GM23338 (cell line): ENCODE measurements around the gene TM9SF4. TPM values are rescaled to one million over a fixed set of nuclear protein-coding genes. Genes with fewer than 3 reads are reported as not detected.

ENCODE experiments used
- ATAC-seq: fragments of 200-7000 bp; cut with Tn5 transposase; 3 replicates; pipeline ENCODE4 v1.9.1; 2020
- DNase-seq: peaks from one replicate; pipeline ENCODE4 v3.0.0-alpha.2; 2015; ENCODE audit warnings: low spot score
- H2AFZ ChIP-seq: fragments of 200-600 bp; sonication (generic); 2 replicates; pipeline ENCODE4 v1.8.0; 2016; ENCODE audit warnings: antibody characterized with exemption, mild to moderate bottlenecking, moderate library complexity
- H3F3A ChIP-seq: fragments of 200-600 bp; sonication (generic); replicated peaks from 2 replicates; pipeline ENCODE4 v1.8.0; 2017; ENCODE audit warnings: antibody characterized with exemption, mixed run types, low read depth
- H3K27ac ChIP-seq: fragments of 200-600 bp; sonication (generic); 2 replicates; pipeline ENCODE4 v1.6.1; 2016; ENCODE audit warnings: low read depth
- H3K27me3 ChIP-seq: fragments of 200-600 bp; sonication (generic); 2 replicates; pipeline ENCODE4 v1.8.0; 2016; ENCODE audit warnings: mild to moderate bottlenecking, mixed run types, moderate library complexity; ENCODE audit not compliant: insufficient read depth
- H3K36me3 ChIP-seq: fragments of 200-600 bp; sonication (generic); 2 replicates; pipeline ENCODE4 v1.8.0; 2016; ENCODE audit warnings: mild to moderate bottlenecking; ENCODE audit not compliant: insufficient read depth
- H3K4me1 ChIP-seq: fragments of 200-600 bp; sonication (generic); 2 replicates; pipeline ENCODE4 v1.8.0; 2016; ENCODE audit warnings: mild to moderate bottlenecking, moderate library complexity; ENCODE audit not compliant: insufficient read depth
- H3K4me2 ChIP-seq: fragments of 200-600 bp; sonication (generic); 2 replicates; pipeline ENCODE4 v1.7.1; 2017; ENCODE audit warnings: mixed run types
- H3K4me3 ChIP-seq: fragments of 200-600 bp; sonication (generic); 2 replicates; pipeline ENCODE4 v1.6.1; 2016; ENCODE audit warnings: mixed run types
- H3K79me2 ChIP-seq: fragments of 200-600 bp; sonication (generic); replicated peaks from 2 replicates; pipeline ENCODE4 v1.8.0; 2017; ENCODE audit warnings: mild to moderate bottlenecking; ENCODE audit not compliant: insufficient read depth
- H3K9me2 ChIP-seq: fragments of 200-600 bp; sonication (generic); 2 replicates; pipeline ENCODE4 v1.8.0; 2017; ENCODE audit not compliant: insufficient read depth
- H4K20me1 ChIP-seq: fragments of 200-600 bp; sonication (generic); replicated peaks from 2 replicates; pipeline ENCODE4 v1.8.0; 2017; ENCODE audit warnings: mild to moderate bottlenecking; ENCODE audit not compliant: insufficient read depth
- H3K27ac Mint-ChIP-seq: 2 replicates; pipeline ENCODE4 v1.8.0; 2020; ENCODE audit warnings: inconsistent platforms, mild to moderate bottlenecking, moderate library complexity, mixed read lengths
- H3K27me3 Mint-ChIP-seq: 3 replicates; pipeline ENCODE4 v1.8.0; 2022; ENCODE audit warnings: low read depth, mild to moderate bottlenecking, moderate library complexity, mixed read lengths, inconsistent platforms; ENCODE audit not compliant: insufficient read depth, poor library complexity
- H3K36me3 Mint-ChIP-seq: 3 replicates; pipeline ENCODE4 v1.8.0; 2021; ENCODE audit warnings: low read depth, mild to moderate bottlenecking, inconsistent platforms, moderate library complexity, mixed read lengths
- H3K4me1 Mint-ChIP-seq: 3 replicates; pipeline ENCODE4 v1.8.0; 2020; ENCODE audit warnings: mild to moderate bottlenecking, inconsistent platforms, mixed read lengths
- H3K4me3 Mint-ChIP-seq: 3 replicates; pipeline ENCODE4 v1.8.0; 2021; ENCODE audit warnings: moderate library complexity, mild to moderate bottlenecking, inconsistent platforms, mixed read lengths
- H3K9me3 Mint-ChIP-seq: 3 replicates; pipeline ENCODE4 v1.8.0; 2020; ENCODE audit warnings: moderate library complexity, mild to moderate bottlenecking, inconsistent platforms, mixed read lengths
- CREB1 ChIP-seq: fragments of 250-450 bp; sonication (Bioruptor Pico); IDR thresholded peaks from 2 replicates; pipeline ENCODE4 v1.5.0; 2020; ENCODE audit warnings: low read depth, mild to moderate bottlenecking, moderate library complexity
- CTCF ChIP-seq, 2 experiments: fragments of 200-600 bp in 1 of 2; sonication (generic) in 1 of 2; conservative IDR thresholded peaks; 2 replicates each; pipeline versions ENCODE4 v1.5.1 to v1.6.1; 2016 to 2017; ENCODE audit warnings: antibody characterized with exemption in 2 of 2, low read depth in 2 of 2, mild to moderate bottlenecking in 2 of 2, moderate library complexity in 1 of 2
- ETS1 ChIP-seq: IDR thresholded peaks from 2 replicates; pipeline ENCODE4 v1.6.1; 2016; ENCODE audit warnings: antibody characterized with exemption
- EZH2 ChIP-seq: fragments of 200-600 bp; sonication (generic); IDR thresholded peaks from one replicate; pipeline ENCODE4 v1.8.0; 2017; ENCODE audit warnings: antibody characterized with exemption, mild to moderate bottlenecking, low read depth; ENCODE audit not compliant: unreplicated experiment
- JUNB ChIP-seq: IDR thresholded peaks from one replicate; pipeline ENCODE4 v1.6.1; 2016; ENCODE audit warnings: antibody characterized with exemption; ENCODE audit not compliant: unreplicated experiment
- ZNF114 ChIP-seq: fragments of 250-450 bp; sonication (Bioruptor Pico); IDR thresholded peaks from 2 replicates; pipeline ENCODE4 v1.5.0; 2020; ENCODE audit warnings: mild to moderate bottlenecking, moderate library complexity
- ZNF331 ChIP-seq: fragments of 250-450 bp; sonication (Bioruptor Pico); IDR thresholded peaks from 2 replicates; pipeline ENCODE4 v1.5.0; 2020; ENCODE audit warnings: low read depth, mild to moderate bottlenecking, moderate library complexity
- ZNF462 ChIP-seq: fragments of 250-450 bp; sonication (Bioruptor Pico); IDR thresholded peaks from 2 replicates; pipeline ENCODE4 v1.5.0; 2020; ENCODE audit warnings: mild to moderate bottlenecking, moderate library complexity
- polyA plus RNA-seq: library from polyadenylated mRNA; unstranded; fragments of >200 nt; fragmentation: Nextera tagmentation; extraction: Ambion mirVana; gene quantifications from 2 replicates; pipeline ENCODE4 v1.2.1, GENCODE V29; 2016
- total RNA-seq: library from RNA; depleted of rRNA; stranded (reverse); fragments of >200 nt; shearing (Covaris generic); gene quantifications from 2 replicates; pipeline ENCODE4 v1.2.3, GENCODE V29; 2014

TM9SF4 gene
- total and polyA plus RNA-seq, 2 experiments from 2014 or later, result 20.4 to 52.6 TPM

GRCh38 chr20:32183947-32184635, 74.6 kb downstream of the TM9SF4 start:
- H2AFZ ChIP-seq, result no peak overlapping the region
- H3K27ac Mint-ChIP-seq, result no peak overlapping the region
- H3K4me1 Mint-ChIP-seq, result peaks cover 3% of the 10 kb centered on the region
- no peak overlapping the region for H3K27ac ChIP-seq
- DNase-seq, result no peak
- no peak overlapping the region for H3K4me3 ChIP-seq
- H3K9me2 ChIP-seq, result peaks cover 4% of the 10 kb centered on the region; the same call in 1 of the 2 replicates
- TF ChIP-seq EZH2, result no peak
- TF ChIP-seq ZNF462 (CRISPR knock-in tag), result no peak
- TF ChIP-seq ZNF331 (CRISPR knock-in tag), result no peak
- no peak for TF ChIP-seq JUNB
- TF ChIP-seq ETS1, result no peak
- TF ChIP-seq CTCF (conservative IDR thresholded peaks at IDR 0.05; ENCODE audit: low read depth in 2 of 2), result no peak
- TF ChIP-seq CREB1 (CRISPR knock-in tag), result no peak
- no peak for TF ChIP-seq ZNF114 (CRISPR knock-in tag)
- H3K36me3 Mint-ChIP-seq, result peaks cover 5% of the 10 kb centered on the region; the same call in 2 of the 3 replicates
- H3K4me3 Mint-ChIP-seq, result no peak overlapping the region
- H3K9me3 Mint-ChIP-seq, result no peaks in the 10 kb centered on the region; the same call in 2 of the 3 replicates
- no peak for ATAC-seq
- H3K79me2 ChIP-seq, result peaks cover 6% of the 10 kb centered on the region
- H3F3A ChIP-seq, result peaks cover 13% of the 10 kb centered on the region; the same call in 1 of the 2 replicates
- H3K4me2 ChIP-seq, result no peak overlapping the region
- H3K36me3 ChIP-seq, result no peaks in the 10 kb centered on the region
- peaks cover 2% of the 10 kb centered on the region for H3K4me1 ChIP-seq
- peaks cover 6% of the 10 kb centered on the region for H3K27me3 Mint-ChIP-seq
- peaks cover 4% of the 10 kb centered on the region; the same call in 1 of the 2 replicates for H4K20me1 ChIP-seq
- H3K27me3 ChIP-seq, result no peaks in the 10 kb centered on the region
